Measurements from ENCODE around the gene SIK2.

- no peak for TF ChIP-seq CTCF (IDR thresholded peaks at IDR 0.05)
- no peak for TF ChIP-seq POLR2A (IDR thresholded peaks at IDR 0.05)
These were observed 104.9 kb downstream of the SIK2 start for GRCh38 chr11:111707039-111707690.

All from thyroid gland (tissue), 4 donors.